ENCODE measurements around the gene CNTNAP2.

The CNTNAP2 gene

DNA sequence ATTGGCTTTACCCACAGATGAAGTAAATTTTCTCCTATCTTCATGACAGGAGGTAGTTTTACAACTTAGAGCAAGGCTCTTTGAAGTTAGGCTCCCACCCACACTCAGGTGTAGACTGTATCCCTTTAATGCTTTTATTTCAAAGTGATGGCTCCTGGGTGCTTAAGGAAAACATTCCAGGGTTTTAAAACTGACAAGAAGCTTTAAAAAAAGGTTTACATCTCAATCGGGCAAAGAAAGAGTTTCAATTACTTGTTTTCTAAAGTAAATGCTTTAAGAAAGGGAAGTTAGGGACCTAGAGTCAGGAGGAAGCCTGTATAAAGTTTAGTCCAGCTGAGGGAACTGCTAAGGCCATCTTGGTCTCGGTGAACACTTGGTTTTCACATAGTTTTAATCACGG is 1320.1 kb downstream of the CNTNAP2 start:
- Histone ChIP-seq H3K27me3 (ENCODE audit: control insufficient read depth, insufficient read depth, low read length) (peaks cover 76% of the 10 kb centered on the region), H3K27ac (ENCODE audit: low read length) (no peak overlapping the region), H3K36me3 (ENCODE audit: control insufficient read depth, low read depth, low read length) (no peaks in the 10 kb centered on the region), H3K4me3 (ENCODE audit: low read length) (no peak overlapping the region), H3K4me1 (ENCODE audit: control insufficient read depth, low read depth, low read length) (no peaks in the 10 kb centered on the region), H3K9me3 (ENCODE audit: control insufficient read depth, low read depth, low read length) (no peaks in the 10 kb centered on the region), H3K9ac (ENCODE audit: low read length) (no peak overlapping the region)

DNA sequence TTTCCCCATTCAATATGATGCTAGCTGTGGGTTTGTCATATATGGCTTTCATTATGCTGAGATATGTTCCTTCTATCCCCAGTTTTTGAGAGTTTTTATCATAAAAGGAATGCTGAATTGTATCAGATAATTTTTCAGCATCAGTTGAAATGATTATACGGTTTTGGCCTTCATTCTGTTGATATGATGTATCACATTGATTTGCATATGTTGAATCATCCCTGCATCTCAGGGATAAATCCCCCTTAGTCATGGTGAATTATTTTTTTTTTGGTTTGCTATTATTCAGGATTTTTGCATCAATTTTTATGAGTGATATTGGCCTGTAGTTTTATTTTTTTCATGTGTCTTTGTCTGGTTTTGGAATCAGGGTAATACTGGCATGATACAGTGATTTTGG is 1321.6 kb downstream of the CNTNAP2 start:
- no peaks in the 10 kb centered on the region for H3K36me3 ChIP-seq (ENCODE audit: control insufficient read depth, low read depth, low read length)

DNA sequence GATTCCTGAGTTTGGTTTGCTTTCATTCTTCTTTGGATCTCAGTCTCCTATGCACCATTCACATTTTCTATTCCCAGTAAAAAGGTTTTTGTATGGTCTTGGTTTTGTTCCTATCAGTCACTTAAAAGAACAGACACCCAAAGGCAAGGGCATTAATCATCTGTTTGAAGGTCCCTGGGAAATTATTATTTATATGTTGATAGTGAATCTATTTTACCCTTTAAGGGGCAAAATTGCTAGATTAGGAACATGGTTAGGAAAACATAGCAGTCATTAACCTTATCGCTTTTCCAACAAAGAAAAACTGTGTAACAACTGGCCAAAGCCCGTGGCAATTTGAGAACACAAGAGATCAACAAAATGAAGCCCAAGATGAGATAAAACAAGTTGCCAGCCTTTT is 1327.3 kb downstream of the CNTNAP2 start:
- peaks cover 16% of the 10 kb centered on the region for H3K27me3 ChIP-seq (ENCODE audit: control insufficient read depth, insufficient read depth, low read length)
- H3K9me3 ChIP-seq (ENCODE audit: control insufficient read depth, low read depth, low read length) = no peaks in the 10 kb centered on the region
- no peaks in the 10 kb centered on the region for H3K36me3 ChIP-seq (ENCODE audit: control insufficient read depth, low read depth, low read length)
- no peak overlapping the region for H3K4me3 ChIP-seq (ENCODE audit: low read length)
- H3K27ac ChIP-seq (ENCODE audit: low read length) = no peak overlapping the region
- no peak overlapping the region for H3K9ac ChIP-seq (ENCODE audit: low read length)
- H3K4me1 ChIP-seq (ENCODE audit: control insufficient read depth, low read depth, low read length) = no peaks in the 10 kb centered on the region

More for the DNA sequence above, 1321.6 kb downstream of the CNTNAP2 start:
- Histone ChIP-seq H3K27ac (ENCODE audit: low read length) (no peak overlapping the region), H3K4me1 (ENCODE audit: control insufficient read depth, low read depth, low read length) (no peaks in the 10 kb centered on the region), H3K4me3 (ENCODE audit: low read length) (no peak overlapping the region), H3K9ac (ENCODE audit: low read length) (no peak overlapping the region), H3K27me3 (ENCODE audit: control insufficient read depth, insufficient read depth, low read length) (peaks cover 73% of the 10 kb centered on the region), H3K9me3 (ENCODE audit: control insufficient read depth, low read depth, low read length) (no peaks in the 10 kb centered on the region)

DNA sequence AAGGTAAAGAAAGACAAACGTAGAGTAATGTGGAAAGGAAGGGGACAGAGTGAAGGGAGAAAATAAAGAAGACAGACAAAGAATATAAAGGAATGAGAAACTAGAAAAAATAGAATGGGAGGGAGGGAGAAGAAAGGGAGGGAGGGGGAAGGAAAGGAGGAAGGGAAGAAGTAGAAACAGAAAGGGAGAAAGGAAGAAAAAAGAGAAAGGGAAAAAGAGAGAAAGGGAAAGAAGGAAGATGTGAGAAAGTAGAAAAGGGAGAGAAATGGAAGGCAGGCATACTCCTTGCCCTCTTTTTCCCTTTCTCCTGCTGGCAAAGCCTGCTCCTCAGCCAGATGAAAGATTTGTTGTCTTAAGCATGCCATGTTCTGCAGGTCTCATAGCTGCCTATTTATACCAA is 1336.2 kb downstream of the CNTNAP2 start:
- no peaks in the 10 kb centered on the region for H3K4me1 ChIP-seq (ENCODE audit: control insufficient read depth, low read depth, low read length)
- no peak overlapping the region for H3K4me3 ChIP-seq (ENCODE audit: low read length)
- no peak overlapping the region for H3K27ac ChIP-seq (ENCODE audit: low read length)

DNA sequence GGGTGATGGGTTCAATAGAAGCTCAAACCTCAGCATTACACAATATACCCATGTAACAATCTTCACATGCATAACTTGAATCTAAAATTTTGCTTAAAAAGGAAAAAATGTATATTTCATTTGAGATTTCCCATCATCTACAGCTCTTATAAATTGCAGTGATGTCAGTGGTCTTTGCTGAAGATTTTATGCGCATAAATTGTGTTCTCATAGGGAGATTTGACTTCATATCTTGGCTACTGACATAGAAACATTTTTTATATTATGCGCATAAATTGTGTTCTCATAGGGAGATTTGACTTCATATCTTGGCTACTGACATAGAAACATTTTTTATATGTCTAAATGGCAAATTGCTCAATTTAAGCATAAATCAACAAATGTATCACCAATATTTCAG is 1348.6 kb downstream of the CNTNAP2 start:
- no peaks in the 10 kb centered on the region for H3K4me1 ChIP-seq (ENCODE audit: control insufficient read depth, low read depth, low read length)
- no peaks in the 10 kb centered on the region for H3K36me3 ChIP-seq (ENCODE audit: control insufficient read depth, low read depth, low read length)
- no peaks in the 10 kb centered on the region for H3K9me3 ChIP-seq (ENCODE audit: control insufficient read depth, low read depth, low read length)
- no peak overlapping the region for H3K27ac ChIP-seq (ENCODE audit: low read length)
- no peak overlapping the region for H3K4me3 ChIP-seq (ENCODE audit: low read length)
- no peak overlapping the region for H3K9ac ChIP-seq (ENCODE audit: low read length)
- no peaks in the 10 kb centered on the region for H3K27me3 ChIP-seq (ENCODE audit: control insufficient read depth, insufficient read depth, low read length)

More for the DNA sequence above, 1336.2 kb downstream of the CNTNAP2 start:
- H3K27me3 ChIP-seq (ENCODE audit: control insufficient read depth, insufficient read depth, low read length) = no peaks in the 10 kb centered on the region
- no peaks in the 10 kb centered on the region for H3K9me3 ChIP-seq (ENCODE audit: control insufficient read depth, low read depth, low read length)
- no peaks in the 10 kb centered on the region for H3K36me3 ChIP-seq (ENCODE audit: control insufficient read depth, low read depth, low read length)
- no peak overlapping the region for H3K9ac ChIP-seq (ENCODE audit: low read length)

DNA sequence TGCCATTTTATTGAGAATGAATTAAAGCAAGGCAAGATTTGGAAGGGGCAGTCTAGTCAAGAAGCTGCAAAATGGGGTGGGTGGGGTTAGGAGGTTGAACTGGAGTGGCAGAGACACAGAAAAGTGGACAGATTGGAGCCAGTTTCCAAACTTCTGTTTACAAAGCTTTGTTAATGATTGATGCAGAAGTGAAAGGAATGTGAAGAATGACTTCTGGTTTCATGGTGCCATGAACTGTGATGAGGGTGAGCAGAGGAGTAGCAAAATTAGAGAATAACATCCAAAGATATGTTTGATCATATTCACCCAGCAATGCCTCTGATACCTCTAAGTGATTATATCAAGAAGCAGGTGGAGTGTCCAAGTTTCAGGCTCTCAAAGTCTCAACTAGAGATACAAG is 1356.0 kb downstream of the CNTNAP2 start:
- Histone ChIP-seq H3K27ac (ENCODE audit: low read length) (no peak overlapping the region), H3K4me3 (ENCODE audit: low read length) (no peak overlapping the region), H3K36me3 (ENCODE audit: control insufficient read depth, low read depth, low read length) (no peaks in the 10 kb centered on the region), H3K4me1 (ENCODE audit: control insufficient read depth, low read depth, low read length) (no peaks in the 10 kb centered on the region), H3K9ac (ENCODE audit: low read length) (no peak overlapping the region), H3K9me3 (ENCODE audit: control insufficient read depth, low read depth, low read length) (no peaks in the 10 kb centered on the region), H3K27me3 (ENCODE audit: control insufficient read depth, insufficient read depth, low read length) (no peaks in the 10 kb centered on the region)

DNA sequence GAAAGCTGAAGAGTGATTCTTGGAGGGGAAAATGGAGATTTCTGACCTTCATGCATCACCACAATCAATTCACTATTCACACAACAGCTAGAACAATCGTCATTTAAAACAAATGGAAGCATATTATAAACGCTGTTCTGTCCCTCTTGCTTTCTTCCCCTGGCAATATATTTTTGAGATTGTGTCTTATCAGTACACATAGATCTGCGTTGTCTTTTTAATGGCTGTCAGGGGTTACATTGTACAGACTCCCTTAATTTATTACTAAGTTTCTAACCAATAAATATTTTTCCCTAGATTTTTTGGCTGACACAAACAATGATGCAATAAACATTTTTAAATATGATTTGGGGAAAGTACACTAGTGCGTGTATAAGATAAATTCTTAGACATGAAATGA is 1358.3 kb downstream of the CNTNAP2 start:
- H3K36me3 ChIP-seq (ENCODE audit: control insufficient read depth, low read depth, low read length) = no peaks in the 10 kb centered on the region
- no peaks in the 10 kb centered on the region for H3K4me1 ChIP-seq (ENCODE audit: control insufficient read depth, low read depth, low read length)
- no peak overlapping the region for H3K27ac ChIP-seq (ENCODE audit: low read length)
- no peak overlapping the region for H3K9ac ChIP-seq (ENCODE audit: low read length)
- no peaks in the 10 kb centered on the region for H3K27me3 ChIP-seq (ENCODE audit: control insufficient read depth, insufficient read depth, low read length)
- no peak overlapping the region for H3K4me3 ChIP-seq (ENCODE audit: low read length)
- H3K9me3 ChIP-seq (ENCODE audit: control insufficient read depth, low read depth, low read length) = no peaks in the 10 kb centered on the region

DNA sequence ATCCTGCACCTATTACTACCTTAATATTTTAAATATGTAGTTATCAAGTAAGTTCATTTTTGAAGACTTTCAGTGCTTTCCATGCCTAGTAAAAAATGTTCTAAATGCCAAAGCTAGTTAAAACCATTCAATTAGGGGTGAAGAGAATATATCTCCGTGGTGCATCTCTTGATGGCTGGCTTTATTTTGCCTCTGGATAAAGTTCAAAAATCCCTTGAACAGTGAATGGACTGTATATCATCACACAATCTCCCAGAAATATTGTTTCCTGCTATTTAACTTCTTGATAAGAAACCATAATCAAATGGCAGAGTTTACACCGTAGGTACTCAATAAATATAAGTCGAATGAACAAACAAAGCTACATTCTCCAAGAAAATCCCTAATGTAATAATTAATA is 1360.9 kb downstream of the CNTNAP2 start:
- H3K27me3 ChIP-seq (ENCODE audit: control insufficient read depth, insufficient read depth, low read length) = no peaks in the 10 kb centered on the region
- no peaks in the 10 kb centered on the region for H3K9me3 ChIP-seq (ENCODE audit: control insufficient read depth, low read depth, low read length)
- H3K9ac ChIP-seq (ENCODE audit: low read length) = no peak overlapping the region
- H3K27ac ChIP-seq (ENCODE audit: low read length) = no peak overlapping the region
- no peak overlapping the region for H3K4me3 ChIP-seq (ENCODE audit: low read length)
- no peaks in the 10 kb centered on the region for H3K4me1 ChIP-seq (ENCODE audit: control insufficient read depth, low read depth, low read length)
- H3K36me3 ChIP-seq (ENCODE audit: control insufficient read depth, low read depth, low read length) = no peaks in the 10 kb centered on the region

DNA sequence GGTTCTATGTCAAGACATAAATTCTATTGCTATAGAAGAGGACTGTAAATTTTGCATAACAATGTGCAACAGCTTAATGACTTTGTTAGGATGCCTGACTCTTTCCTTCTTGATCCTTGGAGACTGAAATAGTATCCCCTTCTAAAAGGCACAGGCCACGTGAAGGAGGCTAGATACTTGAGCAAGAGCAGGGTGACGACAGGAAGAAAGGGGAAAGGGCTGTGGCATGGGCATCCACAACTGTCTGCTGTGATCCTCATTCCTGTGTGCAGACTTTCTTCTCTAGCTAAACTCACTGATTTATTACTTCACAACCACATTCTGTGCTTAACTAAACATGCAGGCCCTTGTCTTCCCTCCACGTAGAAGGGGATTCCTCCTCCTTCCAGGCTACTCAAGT is 1362.2 kb downstream of the CNTNAP2 start:
- no peak overlapping the region for H3K27ac ChIP-seq (ENCODE audit: low read length)
- no peaks in the 10 kb centered on the region for H3K9me3 ChIP-seq (ENCODE audit: control insufficient read depth, low read depth, low read length)
- no peaks in the 10 kb centered on the region for H3K4me1 ChIP-seq (ENCODE audit: control insufficient read depth, low read depth, low read length)
- H3K4me3 ChIP-seq (ENCODE audit: low read length) = no peak overlapping the region
- H3K36me3 ChIP-seq (ENCODE audit: control insufficient read depth, low read depth, low read length) = no peaks in the 10 kb centered on the region
- H3K9ac ChIP-seq (ENCODE audit: low read length) = no peak overlapping the region
- no peaks in the 10 kb centered on the region for H3K27me3 ChIP-seq (ENCODE audit: control insufficient read depth, insufficient read depth, low read length)

DNA sequence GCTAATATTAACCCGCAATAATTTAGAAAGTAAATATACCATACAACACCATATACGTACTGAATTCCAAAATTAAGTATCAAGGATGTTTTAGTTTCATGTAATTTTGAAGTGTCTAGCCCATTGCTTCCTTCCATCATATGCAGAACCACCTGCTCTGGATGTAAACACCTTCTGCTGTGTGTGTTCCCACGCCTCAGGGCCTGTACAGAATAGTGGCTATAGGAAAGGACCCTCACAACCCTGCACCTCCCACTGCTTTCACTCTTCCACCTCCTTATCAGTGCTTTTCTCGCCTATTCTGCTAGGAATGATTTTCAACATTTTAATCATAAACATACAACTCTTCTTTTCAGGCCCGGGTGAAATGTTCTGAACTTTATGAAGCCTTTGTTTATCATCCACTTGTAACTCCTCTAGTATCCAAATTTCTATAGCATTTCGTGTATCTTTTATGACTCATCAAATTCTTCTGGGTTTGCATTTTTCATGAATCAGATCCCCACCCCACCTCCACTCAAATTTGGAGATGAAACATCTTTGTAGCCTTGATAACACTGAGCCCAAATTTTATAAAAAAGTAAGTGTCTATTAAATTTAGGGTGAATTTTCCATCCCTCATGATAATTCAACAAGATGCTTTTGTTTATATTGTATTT is 1367.2 kb downstream of the CNTNAP2 start:
- H3K9ac ChIP-seq (ENCODE audit: low read length) = no peak overlapping the region
- no peaks in the 10 kb centered on the region for H3K9me3 ChIP-seq (ENCODE audit: control insufficient read depth, low read depth, low read length)

DNA sequence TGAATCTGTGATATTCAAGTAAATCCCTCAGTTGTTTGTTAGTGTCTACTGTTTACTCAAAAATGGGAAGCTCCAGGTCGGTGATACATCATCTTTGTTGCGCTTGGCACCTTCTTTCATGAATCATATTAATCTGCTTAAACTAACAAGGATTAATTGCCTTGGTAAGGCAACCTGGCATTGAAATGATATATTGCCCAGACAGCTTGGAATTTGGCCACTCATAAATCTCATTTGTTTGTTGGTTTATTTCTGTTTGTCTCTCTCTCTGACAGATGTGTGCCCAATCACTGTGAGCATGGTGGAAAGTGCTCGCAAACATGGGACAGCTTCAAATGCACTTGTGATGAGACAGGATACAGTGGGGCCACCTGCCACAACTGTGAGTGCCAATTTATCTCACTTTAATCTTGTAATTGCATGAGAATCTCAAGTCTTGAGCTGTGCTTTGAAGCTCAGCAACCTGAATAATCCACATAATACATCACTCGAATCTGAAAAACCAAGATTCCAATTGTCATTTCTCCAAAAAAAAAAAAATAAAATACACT is 1369.1 kb downstream of the CNTNAP2 start:
- no peak overlapping the region for H3K4me3 ChIP-seq (ENCODE audit: low read length)
- H3K36me3 ChIP-seq (ENCODE audit: control insufficient read depth, low read depth, low read length) = no peaks in the 10 kb centered on the region
- no peaks in the 10 kb centered on the region for H3K9me3 ChIP-seq (ENCODE audit: control insufficient read depth, low read depth, low read length)
- H3K9ac ChIP-seq (ENCODE audit: low read length) = no peak overlapping the region
- H3K27ac ChIP-seq (ENCODE audit: low read length) = no peak overlapping the region
- H3K27me3 ChIP-seq (ENCODE audit: control insufficient read depth, insufficient read depth, low read length) = no peaks in the 10 kb centered on the region
- H3K4me1 ChIP-seq (ENCODE audit: control insufficient read depth, low read depth, low read length) = no peaks in the 10 kb centered on the region

More for the DNA sequence above, 1367.2 kb downstream of the CNTNAP2 start:
- Histone ChIP-seq H3K27me3 (ENCODE audit: control insufficient read depth, insufficient read depth, low read length) (no peaks in the 10 kb centered on the region), H3K27ac (ENCODE audit: low read length) (no peak overlapping the region), H3K4me1 (ENCODE audit: control insufficient read depth, low read depth, low read length) (no peaks in the 10 kb centered on the region), H3K36me3 (ENCODE audit: control insufficient read depth, low read depth, low read length) (no peaks in the 10 kb centered on the region), H3K4me3 (ENCODE audit: low read length) (no peak overlapping the region)

DNA sequence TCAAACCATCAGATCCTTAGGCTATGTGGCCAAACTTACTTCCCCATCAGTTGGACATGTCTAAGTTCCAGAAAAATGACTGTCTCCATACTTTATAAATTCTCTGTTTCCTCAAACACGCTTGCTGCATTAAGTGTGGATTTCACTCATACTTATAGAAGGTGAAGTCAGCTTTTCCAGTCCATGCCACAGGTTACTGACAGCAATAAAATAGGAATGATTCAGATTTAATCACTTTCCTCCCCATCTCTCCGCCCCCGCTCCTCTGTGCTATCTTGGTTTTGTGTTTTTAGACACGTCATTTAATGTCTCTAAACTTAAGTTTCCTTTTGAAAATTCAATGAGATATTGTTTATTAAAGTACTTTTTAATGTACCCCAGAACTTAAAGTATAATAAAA is 1376.0 kb downstream of the CNTNAP2 start:
- Histone ChIP-seq H3K27me3 (ENCODE audit: control insufficient read depth, insufficient read depth, low read length) (no peaks in the 10 kb centered on the region), H3K27ac (ENCODE audit: low read length) (no peak overlapping the region)

More for the DNA sequence above, 1376.0 kb downstream of the CNTNAP2 start:
- Histone ChIP-seq H3K9me3 (ENCODE audit: control insufficient read depth, low read depth, low read length) (peaks cover 3% of the 10 kb centered on the region), H3K9ac (ENCODE audit: low read length) (no peak overlapping the region), H3K4me1 (ENCODE audit: control insufficient read depth, low read depth, low read length) (no peaks in the 10 kb centered on the region), H3K4me3 (ENCODE audit: low read length) (no peak overlapping the region), H3K36me3 (ENCODE audit: control insufficient read depth, low read depth, low read length) (no peaks in the 10 kb centered on the region)
